GM21737 (cell line): Measurements from ENCODE around the gene PZP.

ENCODE experiments used
- ATAC-seq: cut with Tn5 transposase; IDR thresholded peaks from one replicate; pipeline ENCODE4 v1.9.1; 2021; ENCODE audit warnings: mild to moderate bottlenecking, moderate library complexity; ENCODE audit not compliant: unreplicated experiment

PZP gene

GRCh38 chr12:9104767-9105423 is 103.3 kb downstream of the PZP start:
- no peak for ATAC-seq

GRCh38 chr12:9104087-9104486 is 104.1 kb downstream of the PZP start:
- ATAC-seq = no peak

- no peak for ATAC-seq
Measured at GRCh38 chr12:9103050-9103849, 104.9 kb downstream of the PZP start.

- no peak for ATAC-seq
Measured at GRCh38 chr12:9101018-9101687, 107.0 kb downstream of the PZP start.

- ATAC-seq = no peak
Measured at GRCh38 chr12:9099552-9100190, 108.5 kb downstream of the PZP start.
